Raji (cell line): ENCODE measurements around the gene PYHIN1.

Source experiments
- POLR2A ChIP-seq: IDR thresholded peaks from 2 replicates; pipeline ENCODE4 v1.6.1; 2011; ENCODE audit warnings: low read depth, low read length, control low read depth; ENCODE audit not compliant: insufficient read depth

The PYHIN1 gene

GRCh38 chr1:158931055-158931737 is at the start of gene PYHIN1:
Gene PYHIN1, plus strand, starts transcription at chr1:158931552. Its CDS starts 5,359 bp downstream, at chr1:158936911.
- no peak for TF ChIP-seq POLR2A

- no peak for TF ChIP-seq POLR2A
Observed at GRCh38 chr1:158893654-158894053, 37.7 kb upstream of the PYHIN1 start.

GRCh38 chr1:158898722-158899121 is 32.6 kb upstream of the PYHIN1 start:
- TF ChIP-seq POLR2A, result no peak

GRCh38 chr1:158901623-158902022 is 29.7 kb upstream of the PYHIN1 start:
- no peak for TF ChIP-seq POLR2A

- no peak for TF ChIP-seq POLR2A
Observed at GRCh38 chr1:158916085-158916484, 15.3 kb upstream of the PYHIN1 start.

- TF ChIP-seq POLR2A, result no peak
Observed at GRCh38 chr1:158924677-158925076, 6.7 kb upstream of the PYHIN1 start.

- TF ChIP-seq POLR2A, result no peak
Observed at GRCh38 chr1:158930504-158930903, 848 bp upstream of the PYHIN1 start.

GRCh38 chr1:158932171-158932570 is 819 bp downstream of the PYHIN1 start:
- no peak for TF ChIP-seq POLR2A

- no peak for TF ChIP-seq POLR2A
Observed at GRCh38 chr1:158933621-158934020, 2.3 kb downstream of the PYHIN1 start.

- no peak for TF ChIP-seq POLR2A
Observed at GRCh38 chr1:158939180-158939579, 7.8 kb downstream of the PYHIN1 start.

- no peak for TF ChIP-seq POLR2A
Observed at GRCh38 chr1:158941317-158941716, 10.0 kb downstream of the PYHIN1 start.

- no peak for TF ChIP-seq POLR2A
Observed at GRCh38 chr1:158942490-158942889, 11.1 kb downstream of the PYHIN1 start.

GRCh38 chr1:158943059-158943458 is 11.7 kb downstream of the PYHIN1 start:
- no peak for TF ChIP-seq POLR2A

- TF ChIP-seq POLR2A, result no peak
Observed at GRCh38 chr1:158945061-158945460, 13.7 kb downstream of the PYHIN1 start.

- TF ChIP-seq POLR2A, result no peak
Observed at GRCh38 chr1:158946785-158947184, 15.4 kb downstream of the PYHIN1 start.

GRCh38 chr1:158951956-158952355 is 20.6 kb downstream of the PYHIN1 start:
- peak; percentile 31; the same call in 1 of the 2 replicates for TF ChIP-seq POLR2A

- peak; percentile 8; the same call in 1 of the 2 replicates for TF ChIP-seq POLR2A
Observed at GRCh38 chr1:158952416-158952815, 21.1 kb downstream of the PYHIN1 start.

GRCh38 chr1:158961178-158961577 is 29.8 kb downstream of the PYHIN1 start:
- TF ChIP-seq POLR2A, result no peak

- no peak for TF ChIP-seq POLR2A
Observed at GRCh38 chr1:158962983-158963382, 31.6 kb downstream of the PYHIN1 start.
